Suppressor macrophage treated with lipopolysaccharide for 1 hour (primary cell): ENCODE data around the gene ZNRF1.
"Not testable (repeated sequence)": the region's sequence is repeated elsewhere in the genome, so short reads cannot be mapped to it uniquely, and the experiment has no call there.

Experiments used
- DNase-seq, 3 donors: peaks; one replicate each; pipeline ENCODE4 v3.0.0-alpha.2; 2020 to 2022

ZNRF1 gene

DNA sequence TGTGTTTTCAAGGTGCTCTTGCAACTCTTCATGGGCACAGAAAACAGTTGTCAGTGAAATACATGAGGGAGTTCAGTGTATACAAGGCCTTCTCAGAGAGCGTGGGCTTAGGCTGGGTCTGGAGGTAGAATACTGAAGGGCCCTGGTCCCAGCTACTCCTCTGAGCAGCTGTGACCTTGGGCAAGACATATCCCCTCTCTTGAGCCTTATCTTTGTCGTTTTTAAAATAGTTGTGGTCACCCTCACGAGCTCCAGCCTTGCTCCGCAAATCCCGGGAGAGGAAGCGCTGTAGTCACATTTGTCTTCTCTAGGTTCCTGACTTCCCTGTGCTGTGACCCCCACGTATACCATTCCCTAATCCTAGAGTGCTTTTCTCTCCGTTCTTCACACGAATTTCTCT, 3.6 kb downstream of the ZNRF1 start:
- DNase-seq = peak in 1 of 3 donors; percentile 25

DNA sequence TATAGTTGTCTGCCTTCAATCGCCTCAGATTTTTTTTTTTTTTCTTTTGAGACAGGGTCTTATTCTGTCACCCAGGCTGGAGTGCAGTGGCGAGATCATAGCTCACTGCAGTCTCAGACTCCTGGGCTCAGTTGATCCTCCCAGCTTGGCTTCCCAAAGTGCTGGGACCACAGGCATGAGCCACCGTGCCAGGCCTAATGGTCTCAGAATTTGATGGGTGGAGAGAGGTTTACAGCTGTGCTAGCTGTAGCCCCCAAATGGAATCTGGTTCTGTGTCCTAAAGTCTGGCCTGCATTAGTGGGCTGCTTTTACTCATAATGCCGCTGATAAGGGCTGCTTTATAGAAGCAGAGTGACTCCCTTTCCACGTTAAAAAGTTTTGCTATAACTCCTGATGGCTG, 5.1 kb downstream of the ZNRF1 start:
- no peak for DNase-seq

DNA sequence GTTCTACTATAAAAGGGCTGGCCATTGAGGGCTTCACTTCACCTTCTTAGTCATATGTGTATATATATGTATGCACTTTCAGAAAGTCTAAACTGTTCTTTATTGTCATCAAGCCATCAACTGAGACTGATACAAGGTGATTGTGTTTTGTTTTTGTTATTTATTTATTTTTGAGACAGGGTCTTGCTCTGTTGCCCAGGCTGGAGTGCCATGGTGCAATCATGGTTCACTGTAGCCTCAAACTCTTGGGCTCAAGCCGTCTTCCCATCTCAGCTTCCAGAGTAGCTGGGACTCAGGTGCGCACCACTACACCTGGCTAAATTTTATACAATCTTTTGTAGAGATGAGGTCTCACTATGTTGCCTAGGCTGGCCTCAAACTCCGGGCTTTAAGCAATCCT, 5.6 kb downstream of the ZNRF1 start:
- no peak for DNase-seq

DNA sequence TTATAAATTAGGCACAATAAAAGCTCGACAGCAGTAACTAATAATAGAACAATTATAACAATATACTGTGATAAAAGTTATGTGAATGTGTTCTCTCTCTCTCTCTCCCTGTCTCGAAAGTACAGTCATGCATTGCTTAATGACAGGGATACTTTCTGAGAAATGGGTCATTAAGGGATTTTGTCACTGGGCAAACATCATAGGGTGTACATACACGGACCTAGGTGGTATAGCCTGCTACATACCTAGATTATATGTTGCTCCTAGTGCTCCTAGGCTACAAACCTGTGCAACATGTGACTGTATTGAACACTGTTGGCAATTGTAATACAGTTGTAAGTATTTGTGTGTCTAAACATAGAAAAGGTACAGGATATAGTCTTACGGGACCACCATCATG, 6.9 kb downstream of the ZNRF1 start:
- no peak for DNase-seq

DNA sequence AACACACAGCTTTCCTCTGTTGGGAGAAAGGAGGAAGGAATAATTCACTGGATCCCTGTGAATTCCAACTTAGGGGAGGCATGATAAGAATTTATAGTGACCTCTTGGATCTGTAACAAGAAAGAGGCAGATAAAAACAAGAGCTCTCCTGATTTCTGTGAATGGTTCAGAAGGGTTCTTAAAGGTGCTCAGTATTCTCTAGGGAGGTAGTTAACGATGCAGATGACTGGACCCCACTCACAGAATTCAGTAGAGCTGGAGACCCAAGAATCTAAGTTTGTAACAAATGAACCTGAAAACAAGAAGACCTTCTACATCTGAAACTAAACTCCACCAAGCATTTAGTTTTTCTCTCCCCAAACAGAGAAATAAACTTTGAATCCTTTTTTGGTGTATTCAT, 8.6 kb downstream of the ZNRF1 start:
- DNase-seq = no peak

DNA sequence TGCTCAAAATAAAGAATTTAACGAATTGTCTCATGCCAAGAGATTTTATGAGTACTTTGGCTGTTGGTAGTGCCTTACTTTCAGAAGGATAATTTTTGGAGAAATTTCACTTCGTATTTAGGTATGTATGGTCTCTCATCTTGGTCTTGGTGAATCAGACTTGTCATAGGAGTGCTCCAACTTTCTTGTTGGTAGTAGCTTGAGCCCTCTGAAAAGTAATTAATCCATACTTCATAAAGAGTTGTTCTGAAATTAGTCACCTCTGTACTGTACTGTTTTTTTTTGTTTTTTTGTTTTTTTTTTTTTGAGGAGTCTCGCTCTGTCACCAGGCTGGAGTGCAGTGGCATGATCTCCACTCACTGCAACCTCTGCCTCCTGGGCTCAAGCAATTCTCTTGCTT, 11.6 kb downstream of the ZNRF1 start:
- no peak for DNase-seq

DNA sequence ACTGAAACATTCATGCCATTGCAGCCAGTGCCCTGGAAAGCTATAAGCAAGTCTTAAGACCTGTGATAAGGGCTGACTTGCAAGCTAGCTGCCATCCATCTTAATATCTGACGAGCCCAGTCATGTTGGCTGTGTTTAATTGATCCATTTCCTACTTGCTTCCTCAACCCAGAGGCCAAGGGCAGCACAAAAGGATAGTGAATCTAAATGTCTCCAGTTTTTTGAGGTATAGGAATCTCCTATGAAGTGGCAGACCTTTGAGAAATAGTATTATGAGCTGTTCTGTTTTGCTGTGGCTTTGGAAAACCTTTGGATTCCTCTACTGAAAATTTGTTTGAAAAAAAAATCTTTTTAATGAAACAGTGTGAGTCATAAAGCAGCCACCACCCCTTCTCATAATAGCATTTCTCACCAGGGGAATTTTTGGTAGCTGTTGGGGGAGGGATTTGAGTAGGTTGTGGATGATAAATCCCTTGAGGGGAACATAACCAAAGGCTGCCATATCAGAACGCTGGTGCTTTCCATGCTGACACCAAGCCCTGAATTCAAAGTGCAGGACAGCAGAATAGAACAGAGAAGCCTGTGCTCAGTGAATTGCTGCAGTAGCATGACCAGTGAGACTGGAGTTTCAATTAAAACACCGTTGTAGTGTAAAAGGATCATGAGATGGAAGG, 12.9 kb downstream of the ZNRF1 start:
- peak; percentile 92 to 98 (median 96) for DNase-seq

DNA sequence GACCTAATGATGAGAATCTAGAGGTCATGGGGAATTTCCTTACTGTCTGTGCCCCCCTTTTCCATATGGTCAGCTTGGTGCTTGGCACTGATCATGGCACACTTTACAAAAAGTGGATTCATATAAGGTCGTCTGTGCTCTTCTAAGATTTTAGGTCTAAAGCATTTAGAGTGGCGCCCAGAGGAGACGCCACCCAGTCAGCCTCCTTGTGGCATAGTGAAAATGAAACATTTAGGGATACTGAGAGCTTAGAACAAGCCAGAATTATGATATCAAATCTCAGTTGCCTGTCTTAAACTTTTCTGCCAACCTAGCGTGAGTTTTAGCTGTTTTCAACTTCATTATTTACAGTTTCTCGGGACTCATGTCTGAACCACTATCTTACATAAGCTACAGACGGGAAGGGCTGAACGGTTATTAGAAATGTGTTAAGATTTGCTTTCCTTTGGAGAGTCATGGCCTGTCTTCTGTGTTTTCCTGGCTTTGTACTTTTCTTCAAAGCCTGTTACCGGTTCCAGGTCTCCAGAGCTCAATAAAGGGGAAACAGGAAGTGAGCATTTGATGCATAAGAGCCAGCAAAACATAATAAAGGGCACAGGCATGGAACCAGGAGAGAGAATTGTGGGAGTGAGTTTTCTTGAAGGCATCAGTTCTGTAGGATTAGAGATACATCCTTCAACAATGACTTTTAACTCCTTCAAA, 13.7 kb downstream of the ZNRF1 start:
- DNase-seq = peak in 1 of 3 donors; percentile 52

DNA sequence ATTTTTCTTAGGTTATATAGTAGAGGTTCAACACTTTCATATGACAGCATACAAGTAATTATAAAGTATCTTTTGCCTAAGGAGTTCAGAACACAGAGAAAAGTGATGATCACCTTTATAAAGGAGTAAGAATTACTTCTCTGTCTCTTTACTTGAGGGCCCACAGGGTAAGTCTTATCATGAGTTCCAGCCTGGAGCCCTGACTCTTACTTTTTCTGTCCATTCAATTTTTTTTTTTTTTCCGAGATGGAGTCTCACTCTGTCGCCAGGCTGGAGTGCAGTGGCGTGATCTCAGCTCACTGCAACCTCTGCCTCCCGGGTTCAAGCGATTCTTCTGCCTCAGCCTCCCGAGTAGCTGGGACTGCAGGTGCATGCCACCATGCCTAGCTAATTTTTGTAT, 14.3 kb downstream of the ZNRF1 start:
- not testable (repeated sequence) for DNase-seq

DNA sequence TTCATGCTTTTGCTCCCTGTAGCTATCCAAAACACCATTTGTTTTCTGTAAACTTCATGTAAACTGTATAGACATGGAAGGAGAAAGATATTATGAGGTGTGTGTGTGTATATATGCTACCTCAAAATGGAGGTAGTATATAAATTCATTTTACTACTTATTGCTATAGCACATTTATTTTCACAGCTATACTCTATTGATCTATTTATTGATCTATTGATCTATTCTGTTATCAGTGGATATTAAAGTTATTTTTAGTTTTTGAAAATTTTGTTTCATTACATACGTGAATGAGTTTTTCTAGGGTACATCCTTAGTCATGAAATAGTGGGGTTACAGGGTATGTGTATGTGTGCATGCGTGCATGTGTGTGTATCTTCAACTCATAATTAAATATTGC, 15.5 kb downstream of the ZNRF1 start:
- no peak for DNase-seq

DNA sequence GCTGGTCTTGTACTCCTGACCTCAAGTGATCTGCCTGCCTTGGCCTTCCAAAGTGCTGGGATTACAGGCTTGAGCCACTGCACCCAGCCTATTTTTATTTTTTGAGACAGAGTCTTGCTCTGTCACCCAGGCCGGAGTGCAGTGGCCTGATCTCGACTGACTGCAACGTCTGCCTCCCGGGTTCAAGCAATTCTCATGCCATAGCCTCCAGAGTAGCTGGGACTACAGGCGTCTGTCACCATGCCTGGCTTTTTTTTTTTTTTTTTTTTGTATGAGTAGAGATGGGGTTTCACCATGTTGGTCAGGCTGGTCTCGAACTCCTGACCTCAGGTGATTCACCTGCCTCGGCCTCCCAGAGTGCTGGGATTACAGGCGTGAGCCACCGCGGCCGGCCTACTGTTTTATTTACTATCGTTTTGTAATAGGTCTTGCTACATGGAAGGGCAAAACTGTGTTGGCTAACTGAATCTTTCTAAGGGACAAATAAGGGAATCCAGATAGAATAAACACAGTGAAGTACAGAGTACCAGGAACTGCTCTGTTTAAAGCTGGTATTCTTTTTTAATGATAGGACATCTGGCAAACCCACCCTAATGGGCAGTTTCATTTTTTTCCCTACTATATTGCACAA, 17.7 kb downstream of the ZNRF1 start:
- not testable (repeated sequence) for DNase-seq

DNA sequence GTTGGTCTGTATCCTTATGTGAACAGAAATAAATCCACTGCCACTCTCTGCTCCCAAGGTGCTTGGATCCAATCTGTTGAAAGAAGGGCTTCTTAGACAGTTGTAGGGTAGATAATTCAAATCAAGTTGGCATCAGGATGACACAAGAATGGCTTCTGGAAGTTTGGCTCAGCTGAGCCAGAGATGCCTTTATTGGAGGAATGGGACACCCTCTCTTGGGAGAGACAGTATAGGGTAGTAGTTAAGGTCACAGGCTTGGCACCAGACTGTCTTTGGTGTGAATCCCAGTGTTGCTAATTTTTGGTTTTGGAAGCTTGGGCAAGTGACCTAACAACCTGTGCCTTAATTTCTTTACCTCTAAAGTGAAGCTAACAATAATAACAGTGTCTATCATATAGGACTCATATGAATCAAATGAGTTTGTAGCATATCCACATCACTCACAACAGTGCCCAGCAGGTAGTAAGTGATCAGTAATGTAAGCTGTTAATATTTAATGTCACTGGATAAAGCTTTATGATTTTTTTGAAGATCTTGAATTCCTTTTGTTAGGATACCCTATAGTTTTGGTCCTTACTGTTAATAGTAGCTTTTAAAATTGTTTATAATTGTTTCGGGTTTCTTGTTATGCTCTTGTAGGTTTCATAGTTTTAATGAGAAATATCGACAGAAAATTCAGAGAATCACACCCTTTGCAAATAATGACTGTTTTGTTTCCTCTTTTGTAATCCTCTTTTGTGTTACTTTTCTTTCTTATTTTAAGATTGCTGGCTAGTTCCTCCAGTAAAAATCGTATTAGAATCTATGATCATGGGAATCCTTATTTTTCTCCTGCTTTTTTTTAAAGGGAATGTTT, 19.1 kb downstream of the ZNRF1 start:
- no peak for DNase-seq

DNA sequence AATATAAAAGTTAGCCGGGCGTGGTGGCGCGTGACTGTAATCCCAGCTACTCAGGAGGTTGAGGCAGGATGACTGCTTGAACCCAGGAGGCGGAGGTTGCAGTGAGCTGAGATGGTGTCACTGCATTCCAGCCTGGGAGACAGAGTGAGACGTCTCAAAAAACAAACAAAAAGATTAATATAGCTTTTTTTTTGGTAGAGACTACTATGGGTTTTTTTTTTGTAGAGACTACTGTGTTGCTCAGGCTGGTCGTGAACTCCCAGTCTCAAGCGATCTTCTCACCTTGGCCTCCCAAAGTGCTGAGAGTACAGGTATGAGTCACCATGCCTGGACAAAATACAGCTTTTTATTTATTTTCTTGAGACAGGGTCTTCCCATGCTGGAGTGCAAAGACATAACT, 20.2 kb downstream of the ZNRF1 start:
- no peak for DNase-seq

DNA sequence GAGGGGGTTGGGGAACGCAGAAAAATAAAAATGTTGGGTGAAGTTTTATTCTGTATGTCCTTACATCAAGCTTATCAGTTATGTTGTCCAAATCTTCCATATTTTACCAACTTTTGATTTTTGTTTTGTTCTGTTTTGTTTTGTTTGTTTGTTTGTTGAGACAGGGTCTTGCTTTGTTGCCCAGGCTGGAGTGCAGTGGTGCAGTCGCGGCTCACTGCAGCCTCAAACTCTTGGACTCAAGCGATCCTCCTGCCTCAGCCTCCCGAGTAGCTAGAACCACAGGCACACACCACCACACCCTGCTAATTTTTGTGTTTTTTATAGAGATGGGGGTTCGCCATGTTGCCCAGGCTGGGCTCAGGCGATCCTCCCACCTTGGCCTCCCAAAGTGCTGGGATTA, 20.8 kb downstream of the ZNRF1 start:
- no peak for DNase-seq

DNA sequence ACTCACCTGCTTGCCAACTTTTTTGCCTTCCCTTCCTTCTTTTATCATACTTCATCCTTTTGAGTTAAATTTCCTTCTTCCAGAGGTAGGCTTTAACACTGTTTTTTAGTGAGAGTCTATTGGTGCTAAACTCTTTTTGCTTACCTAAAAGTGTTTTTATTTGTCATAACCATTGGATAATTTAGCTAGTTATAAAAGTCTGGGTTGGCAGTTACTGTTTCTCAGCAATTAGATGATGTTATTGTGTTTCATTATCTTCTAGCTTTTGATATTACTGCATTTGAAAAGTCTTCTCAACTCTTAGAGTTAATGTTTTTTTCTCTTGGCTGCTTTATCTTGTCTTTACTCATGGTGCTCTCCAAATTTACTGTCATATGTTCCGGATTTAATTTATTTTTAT, 22.6 kb downstream of the ZNRF1 start:
- DNase-seq = no peak

DNA sequence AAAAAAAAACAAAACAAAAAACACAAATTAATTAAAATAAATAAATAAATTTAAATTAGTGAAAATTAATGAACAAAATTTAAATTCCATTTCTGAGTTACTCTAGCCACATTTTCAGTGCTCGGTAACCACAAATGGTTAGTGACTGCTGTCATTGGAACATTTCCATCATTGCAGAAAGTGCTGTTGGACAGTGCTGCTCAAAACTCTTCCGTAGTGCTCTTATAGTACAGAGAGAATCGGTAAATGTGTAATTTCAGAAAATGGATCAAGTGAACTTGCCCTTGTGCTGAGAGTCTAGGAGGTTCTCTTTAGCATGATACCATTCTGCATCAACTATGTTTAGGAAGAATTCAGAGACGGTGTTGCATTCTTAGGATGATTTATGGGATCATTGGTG, 23.7 kb downstream of the ZNRF1 start:
- DNase-seq = no peak

DNA sequence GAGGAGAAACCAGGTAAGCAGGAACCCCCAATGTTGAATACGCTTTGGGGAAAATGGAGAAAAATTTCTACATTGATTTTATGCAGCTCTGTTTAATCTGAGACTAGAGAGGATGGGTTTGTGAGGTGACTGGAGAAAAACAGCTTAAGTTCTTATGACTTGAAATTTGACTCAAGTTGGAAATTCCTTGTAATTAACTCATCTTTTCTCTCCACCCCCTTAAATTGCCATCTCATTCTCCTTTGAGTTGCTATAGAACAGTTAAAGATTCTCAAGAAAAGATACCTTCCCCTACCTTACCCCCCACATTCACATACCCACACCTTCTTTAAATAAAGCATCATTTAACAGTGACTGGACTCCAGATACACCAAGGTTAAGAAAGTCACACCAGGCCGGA, 24.2 kb downstream of the ZNRF1 start:
- peak; percentile 17 to 71 (median 52) for DNase-seq

DNA sequence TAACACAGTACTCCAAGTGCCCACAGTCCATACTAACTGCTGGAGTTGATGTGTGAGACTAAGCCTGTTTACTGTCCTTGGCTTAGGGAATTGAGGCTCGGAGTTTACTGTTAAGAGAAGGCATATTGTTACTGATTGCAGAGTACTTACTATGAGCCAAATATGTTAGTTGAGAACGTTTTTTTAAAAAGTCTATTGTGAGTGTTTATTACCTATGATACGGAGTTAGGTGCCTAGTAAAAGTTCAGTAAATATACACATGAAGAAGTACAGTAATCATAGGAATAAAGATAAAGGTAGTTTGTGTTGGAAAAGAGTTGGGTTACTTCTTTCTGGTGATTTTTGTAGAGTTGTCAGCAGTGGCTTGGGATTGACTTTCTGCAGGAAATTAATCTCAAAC, 25.4 kb downstream of the ZNRF1 start:
- DNase-seq = peak in 1 of 3 donors; percentile 17

DNA sequence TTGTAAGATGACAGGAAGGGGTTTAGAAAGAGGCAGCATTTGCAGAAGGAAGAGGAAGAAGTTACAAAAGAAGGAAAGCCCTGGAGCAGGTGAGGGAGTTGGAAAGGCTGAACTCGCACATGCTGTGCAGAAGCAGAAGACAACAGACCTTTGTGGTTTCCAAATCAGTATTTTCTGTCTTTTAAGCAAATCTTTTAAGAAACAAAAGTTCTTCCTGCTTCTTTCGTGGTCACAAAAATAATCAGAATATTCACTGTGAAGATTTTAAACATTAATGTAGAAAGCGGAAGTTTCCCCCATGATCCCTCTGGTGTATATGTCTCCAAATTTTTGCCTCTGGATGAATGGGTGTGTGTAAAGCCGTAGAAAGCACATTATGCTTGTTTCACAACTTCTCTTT, 25.8 kb downstream of the ZNRF1 start:
- DNase-seq = peak; percentile 44 to 69 (median 69)

DNA sequence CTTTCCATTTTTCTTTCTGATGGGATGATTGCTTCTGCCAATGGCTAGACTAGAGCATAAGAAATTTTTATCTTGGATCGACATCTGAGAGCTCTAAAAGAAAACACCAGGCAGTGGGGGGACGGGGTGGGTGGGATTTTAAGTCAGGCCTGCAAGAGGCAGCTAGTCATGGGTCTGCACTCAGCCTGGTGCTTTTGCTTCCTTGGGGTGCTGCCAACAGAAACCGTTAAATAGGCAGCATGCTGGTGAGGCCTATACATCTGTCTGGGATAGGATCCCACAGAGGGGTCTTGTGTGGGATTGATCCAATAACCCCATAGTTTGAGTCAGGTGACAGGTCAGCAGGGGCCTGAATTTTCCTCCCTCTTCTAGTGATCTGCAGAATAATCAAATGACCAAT, 26.9 kb downstream of the ZNRF1 start:
- DNase-seq = no peak

DNA sequence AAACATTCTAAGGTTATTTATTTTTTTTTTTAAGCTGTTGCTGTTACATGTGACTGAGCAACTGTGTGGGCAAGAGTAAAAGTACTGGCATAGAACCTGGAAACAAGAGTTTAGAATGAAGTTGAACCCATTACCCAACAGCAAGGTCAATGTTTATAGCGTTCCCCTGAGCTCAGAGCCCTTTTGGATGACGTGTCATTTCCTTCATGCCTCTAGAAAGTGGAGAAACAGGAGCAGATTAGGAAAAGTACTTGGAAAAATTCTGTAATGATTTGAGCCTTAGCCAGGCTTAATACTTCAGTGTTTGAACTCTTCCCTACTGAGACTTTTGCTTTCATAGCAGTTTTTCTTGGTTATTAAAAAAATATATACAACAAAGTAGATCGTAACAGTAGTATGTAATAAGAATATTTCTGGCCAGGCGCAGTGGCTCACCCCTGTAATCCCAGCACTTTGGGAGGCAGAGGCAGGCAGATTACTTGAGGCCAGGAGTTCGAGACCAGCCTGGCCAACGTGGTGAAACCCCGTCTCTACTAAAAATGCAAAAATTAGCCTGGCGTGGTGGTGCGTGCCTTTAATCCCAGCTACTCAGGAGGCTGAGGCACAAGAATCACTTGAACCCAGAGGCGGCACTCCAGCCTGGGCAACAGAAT, 27.5 kb downstream of the ZNRF1 start:
- DNase-seq = not testable (repeated sequence)

DNA sequence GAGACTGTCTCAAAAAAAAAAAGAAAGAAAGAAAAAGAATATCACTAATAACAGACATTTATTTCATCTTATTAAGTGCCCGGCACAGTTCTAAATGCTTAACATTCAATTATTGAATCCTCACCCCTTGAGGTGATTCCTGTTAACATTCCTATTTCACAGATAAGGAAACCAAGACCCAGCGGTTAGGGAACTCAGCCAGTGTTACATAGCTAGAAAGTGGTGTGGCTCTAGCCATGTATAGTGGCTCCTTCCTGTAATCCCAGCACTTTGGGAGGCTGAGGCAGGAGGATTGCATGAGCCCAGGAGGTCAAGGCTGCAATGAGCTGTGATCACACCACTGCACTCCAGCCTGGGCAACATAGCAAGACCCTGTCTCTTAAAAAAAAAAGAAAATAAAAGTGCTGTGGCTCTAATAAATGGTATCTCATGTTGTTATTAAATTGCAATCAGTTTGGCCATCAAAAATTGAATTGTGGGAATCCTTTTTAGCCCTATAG, 28.1 kb downstream of the ZNRF1 start:
- no peak for DNase-seq
